ENCODE results near the gene MAD1L1. TPM values are rescaled to one million over a fixed set of nuclear protein-coding genes. Genes with fewer than 3 reads are reported as not detected.

The MAD1L1 gene
- total and polyA plus RNA-seq, 2 of the 4 experiments (the other 2 are of a cell fraction): 29.0 to 40.9 TPM

- H2AK9ac ChIP-seq (replicated peaks; ENCODE audit: low read depth, low read length, poor library complexity): no peak overlapping the region
- no peak overlapping the region for H3K23ac ChIP-seq (ENCODE audit: low read depth, low read length)
- intact Hi-C loops (cut with micrococcal nuclease): no loop called here
- H3K27ac ChIP-seq (ENCODE audit: insufficient read depth, low read length): no peak overlapping the region
- no peak overlapping the region for H2BK5ac ChIP-seq (ENCODE audit: low read depth, low read length, poor library complexity, severe bottlenecking)
- ATAC-seq (ENCODE audit: low read depth): no peak
- no peak for DNase-seq
- dilution Hi-C loops (cut with HindIII; ENCODE audit: low sequenced_read_pairs, unreplicated experiment): no loop called here
- H3K4me3 ChIP-seq (ENCODE audit: insufficient read depth, low read depth, low read length): no peak overlapping the region
- no peak overlapping the region for H3K4ac ChIP-seq (ENCODE audit: low read depth, low read length)
- H3K4me2 ChIP-seq (ENCODE audit: low read depth, low read length): no peak overlapping the region
- H3K9me3 ChIP-seq (ENCODE audit: control insufficient read depth, insufficient read depth, low read length): no peaks in the 10 kb centered on the region; the same call in 1 of the 2 replicates
- no peak overlapping the region for H2AFZ ChIP-seq (replicated peaks; ENCODE audit: low read length, poor library complexity)
- H2BK120ac ChIP-seq (ENCODE audit: low read depth, low read length): no peak overlapping the region
- in situ Hi-C loops (cut with MboI; ENCODE audit: low sequenced_read_pairs): no loop called here
- H4K8ac ChIP-seq (ENCODE audit: low read depth in 2 of 2, low read length in 2 of 2): no peak overlapping the region
- H3K9me1 ChIP-seq (ENCODE audit: insufficient read depth, low read length): no peaks in the 10 kb centered on the region
- POLR2A ChIA-PET (ENCODE audit: unreplicated experiment): no interaction called here
- no peak overlapping the region for H2AK5ac ChIP-seq (ENCODE audit: low read depth, low read length)
- no peaks in the 10 kb centered on the region for H3K27me3 ChIP-seq (ENCODE audit: control insufficient read depth, insufficient read depth, low read length)
- H3K4me1 ChIP-seq (ENCODE audit: control insufficient read depth, insufficient read depth, low read length): no peaks in the 10 kb centered on the region
- peaks cover 19 to 34% of the 10 kb centered on the region in 2 experiments; a peak in 3 of 4 replicates for H3K79me1 ChIP-seq (ENCODE audit: low read depth in 1 of 2, low read length in 2 of 2)
- H4K5ac ChIP-seq (ENCODE audit: low read depth, low read length): no peak overlapping the region
- H3K18ac ChIP-seq (ENCODE audit: low read depth, low read length): no peak overlapping the region
- no peak overlapping the region for H4K91ac ChIP-seq (ENCODE audit: insufficient read depth, low read depth, low read length)
- no TSS peak for BruUV-seq (replicated peaks)
- WGBS, 2 experiments (ENCODE audit: extremely low coverage in 2 of 2, insufficient read length in 1 of 2): 94% methylated on average over 10 of the region's 18 CpGs; no CpG with 5 or more reads in 1 of the 2 experiments
- H4K20me1 ChIP-seq (ENCODE audit: insufficient read depth, low read length): no peaks in the 10 kb centered on the region
- no peak overlapping the region for H3K56ac ChIP-seq (ENCODE audit: extremely low read depth, insufficient read depth, low read length)
- no peak overlapping the region for H3K9ac ChIP-seq (ENCODE audit: low read depth, low read length)
- H2BK20ac ChIP-seq (ENCODE audit: low read depth, low read length): no peak overlapping the region
- CTCF ChIA-PET: no interaction called here
- H3K14ac ChIP-seq (replicated peaks; ENCODE audit: low read depth, low read length): no peak overlapping the region
- TF ChIP-seq BHLHE40 (IDR thresholded peaks at IDR 0.05; ENCODE audit: low read depth, low read length) (no peak), POLR2A (IDR thresholded peaks at IDR 0.05; ENCODE audit: low read depth, low read length) (no peak), USF2 (IDR thresholded peaks at IDR 0.05; ENCODE audit: low read depth, low read length) (no peak), NFE2L2 (IDR thresholded peaks at IDR 0.05; ENCODE audit: low read depth, low read length) (no peak), SMC3 (IDR thresholded peaks at IDR 0.05; ENCODE audit: low read depth, low read length) (no peak), CEBPB (IDR thresholded peaks at IDR 0.05; ENCODE audit: low read depth, low read length) (no peak), FOS (IDR thresholded peaks at IDR 0.05; ENCODE audit: low read depth, low read length) (no peak), MXI1 (IDR thresholded peaks at IDR 0.05; ENCODE audit: borderline replicate concordance, low read depth, low read length) (no peak), ELK1 (IDR thresholded peaks at IDR 0.05; ENCODE audit: borderline replicate concordance, low read depth, low read length) (no peak), MAFK (IDR thresholded peaks at IDR 0.05; ENCODE audit: low read depth, low read length) (no peak), RCOR1 (IDR thresholded peaks at IDR 0.05; ENCODE audit: insufficient replicate concordance, low read length) (no peak), RFX5 (IDR thresholded peaks at IDR 0.05; ENCODE audit: low read depth, low read length) (no peak), MAZ (IDR thresholded peaks at IDR 0.05; ENCODE audit: borderline replicate concordance, low read depth, low read length) (no peak), RAD21 (IDR thresholded peaks at IDR 0.05; ENCODE audit: low read length) (no peak), CTCF (conservative IDR thresholded peaks at IDR 0.05; ENCODE audit: low read depth, low read length) (no peak), CHD1 (IDR thresholded peaks at IDR 0.05; ENCODE audit: low read depth, low read length) (no peak)
- no peak overlapping the region for H2BK15ac ChIP-seq (ENCODE audit: low read depth, low read length)
- H3K36me3 ChIP-seq (ENCODE audit: control insufficient read depth, insufficient read depth, low read length): peaks cover 16% of the 10 kb centered on the region
Measured at GRCh38 chr7:2192831-2193534, 39.8 kb downstream of the MAD1L1 start.
